Choroid plexus epithelial cell (primary cell): ENCODE data around the gene FBXL16.

ENCODE experiments used
- DNase-seq: peaks from one replicate; pipeline ENCODE4 v3.0.0-alpha.2; 2010; ENCODE audit warnings: low read depth
- H3K4me3 ChIP-seq: 2 replicates; pipeline ENCODE4 v1.5.1; 2011; ENCODE audit warnings: low read depth, mild to moderate bottlenecking, control low read depth, low read length, moderate library complexity
- TF ChIP-seq, protein P1 (sequence below): conservative IDR thresholded peaks from 2 replicates; pipeline ENCODE4 v1.5.1; 2011; ENCODE audit warnings: low read depth, mild to moderate bottlenecking, control low read depth, inconsistent platforms, low read length, moderate library complexity

FBXL16 gene

DNA sequence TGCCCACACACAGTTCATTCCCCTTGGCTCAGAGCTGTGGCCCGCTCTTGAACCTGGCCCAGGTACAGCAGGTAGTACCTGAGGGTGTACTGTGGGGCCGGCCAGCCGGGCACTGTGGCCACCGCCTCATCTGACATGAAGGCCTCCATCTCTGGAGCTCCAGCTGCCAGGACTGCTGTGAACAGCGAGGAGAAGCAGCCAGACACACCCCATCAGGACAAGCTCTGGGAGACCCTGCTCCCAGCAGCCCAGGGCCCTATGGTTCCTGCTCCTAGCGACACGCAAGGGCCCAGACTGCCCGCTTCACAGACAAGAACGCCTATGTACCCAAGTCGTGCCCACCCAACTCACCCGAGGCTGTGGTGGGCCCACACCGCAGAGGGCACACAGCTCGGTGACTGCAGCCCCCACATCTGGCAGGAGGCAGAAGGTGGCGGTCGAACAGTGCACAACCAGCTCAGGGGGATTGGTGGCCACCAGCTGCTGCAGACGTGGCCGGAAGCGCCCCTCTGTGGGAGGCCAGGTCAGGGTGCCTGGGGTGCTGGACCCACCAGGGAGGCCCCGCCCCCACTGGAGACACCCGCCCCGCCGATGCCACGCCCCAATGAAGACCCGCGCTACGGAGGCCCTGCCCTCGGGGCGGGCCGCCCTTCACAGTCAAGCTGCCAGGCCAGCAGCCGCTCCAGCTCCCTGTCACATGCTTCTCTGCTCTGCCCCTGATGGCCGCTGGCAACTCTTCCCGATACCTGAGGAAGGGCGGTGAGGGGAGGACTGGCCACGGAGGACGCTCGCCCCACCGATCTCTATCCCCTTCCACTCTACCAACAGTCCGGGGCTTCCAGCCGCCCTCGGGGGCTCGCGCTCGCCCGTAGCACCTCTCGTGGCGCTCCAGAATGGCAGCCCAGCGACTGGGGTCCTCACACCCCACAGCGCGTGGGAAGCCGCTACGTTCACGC is 26.5 kb downstream of the FBXL16 start:
- TF ChIP-seq, protein P1, sequence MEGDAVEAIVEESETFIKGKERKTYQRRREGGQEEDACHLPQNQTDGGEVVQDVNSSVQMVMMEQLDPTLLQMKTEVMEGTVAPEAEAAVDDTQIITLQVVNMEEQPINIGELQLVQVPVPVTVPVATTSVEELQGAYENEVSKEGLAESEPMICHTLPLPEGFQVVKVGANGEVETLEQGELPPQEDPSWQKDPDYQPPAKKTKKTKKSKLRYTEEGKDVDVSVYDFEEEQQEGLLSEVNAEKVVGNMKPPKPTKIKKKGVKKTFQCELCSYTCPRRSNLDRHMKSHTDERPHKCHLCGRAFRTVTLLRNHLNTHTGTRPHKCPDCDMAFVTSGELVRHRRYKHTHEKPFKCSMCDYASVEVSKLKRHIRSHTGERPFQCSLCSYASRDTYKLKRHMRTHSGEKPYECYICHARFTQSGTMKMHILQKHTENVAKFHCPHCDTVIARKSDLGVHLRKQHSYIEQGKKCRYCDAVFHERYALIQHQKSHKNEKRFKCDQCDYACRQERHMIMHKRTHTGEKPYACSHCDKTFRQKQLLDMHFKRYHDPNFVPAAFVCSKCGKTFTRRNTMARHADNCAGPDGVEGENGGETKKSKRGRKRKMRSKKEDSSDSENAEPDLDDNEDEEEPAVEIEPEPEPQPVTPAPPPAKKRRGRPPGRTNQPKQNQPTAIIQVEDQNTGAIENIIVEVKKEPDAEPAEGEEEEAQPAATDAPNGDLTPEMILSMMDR, result no peak
- DNase-seq, result peak; percentile 56
- peak overlapping the region; percentile 62 for H3K4me3 ChIP-seq

DNA sequence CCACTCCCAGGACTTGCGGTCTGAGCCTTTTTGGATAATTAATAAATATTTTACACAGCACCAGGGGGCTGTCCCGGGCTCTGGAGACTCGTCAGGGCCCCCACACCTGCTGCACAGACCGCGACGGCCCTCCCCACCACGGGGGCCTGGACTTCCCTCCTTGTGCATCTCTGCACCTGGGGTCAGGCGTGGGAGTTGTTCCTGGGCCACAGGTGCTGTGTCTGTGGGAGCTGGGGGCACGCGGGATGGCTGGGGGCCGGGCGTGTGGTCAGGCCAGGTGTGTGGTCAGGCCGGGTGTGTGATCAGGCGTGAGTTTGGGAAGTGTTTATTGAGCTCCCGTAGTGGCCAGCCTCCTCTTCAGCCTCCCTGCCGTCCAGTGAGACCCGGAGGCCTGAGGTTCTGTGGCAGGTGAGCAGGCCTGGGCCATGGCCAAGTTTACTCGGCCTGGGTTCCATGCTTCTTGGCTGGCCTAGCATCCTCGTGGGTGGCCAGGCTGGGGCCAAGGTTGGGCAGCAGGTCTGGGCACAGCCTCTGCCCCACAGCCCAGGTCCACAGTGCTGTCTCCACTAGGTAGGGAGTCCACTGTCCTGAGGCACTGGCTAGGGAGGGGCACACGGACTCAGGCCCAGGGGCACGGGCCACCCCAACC is 27.3 kb downstream of the FBXL16 start:
- no peak overlapping the region for H3K4me3 ChIP-seq
- DNase-seq, result no peak
- TF ChIP-seq, protein P1, result no peak

DNA sequence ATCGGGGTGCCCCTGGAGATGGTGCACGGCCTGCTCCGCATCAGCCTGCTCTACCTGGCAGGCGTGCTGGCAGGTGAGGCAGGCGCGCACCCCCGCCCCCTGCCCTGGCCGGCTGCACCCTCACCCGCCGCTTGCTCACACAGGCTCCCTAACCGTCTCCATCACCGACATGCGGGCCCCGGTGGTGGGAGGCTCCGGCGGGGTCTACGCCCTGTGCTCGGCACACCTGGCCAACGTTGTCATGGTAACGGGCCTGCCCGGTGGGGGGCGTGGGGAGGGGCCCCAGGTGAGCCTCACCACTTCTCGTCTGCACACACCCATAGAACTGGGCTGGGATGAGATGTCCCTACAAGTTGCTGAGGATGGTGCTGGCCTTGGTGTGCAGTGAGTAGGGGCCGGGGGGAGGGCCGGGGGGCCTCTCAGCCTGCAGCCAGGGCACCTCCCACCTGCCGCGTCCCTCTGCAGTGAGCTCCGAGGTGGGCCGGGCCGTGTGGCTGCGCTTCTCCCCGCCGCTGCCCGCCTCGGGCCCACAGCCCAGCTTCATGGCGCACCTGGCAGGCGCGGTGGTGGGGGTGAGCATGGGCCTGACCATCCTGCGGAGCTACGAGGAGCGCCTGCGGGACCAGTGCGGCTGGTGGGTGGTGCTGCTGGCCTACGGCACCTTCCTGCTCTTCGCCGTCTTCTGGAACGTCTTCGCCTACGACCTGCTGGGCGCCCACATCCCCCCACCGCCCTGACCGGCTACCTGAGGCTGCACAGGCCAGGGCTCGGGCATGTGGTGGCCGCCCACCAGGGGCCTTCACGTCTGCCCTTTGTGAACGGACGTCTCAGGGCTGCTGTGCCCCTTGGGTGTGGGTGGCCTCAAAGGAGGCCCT is 28.0 kb downstream of the FBXL16 start:
- no peak overlapping the region for H3K4me3 ChIP-seq
- TF ChIP-seq, protein P1, result no peak
- no peak for DNase-seq

- no peak for DNase-seq
- no peak overlapping the region for H3K4me3 ChIP-seq
Measured at GRCh38 chr16:676913-677312, 28.7 kb downstream of the FBXL16 start.

GRCh38 chr16:676565-676902 is 29.1 kb downstream of the FBXL16 start:
- no peak for DNase-seq
- H3K4me3 ChIP-seq, result no peak overlapping the region
- TF ChIP-seq, protein P1, result no peak

More at GRCh38 chr16:676913-677312, 28.7 kb downstream of the FBXL16 start:
- TF ChIP-seq, protein P1, result no peak

DNA sequence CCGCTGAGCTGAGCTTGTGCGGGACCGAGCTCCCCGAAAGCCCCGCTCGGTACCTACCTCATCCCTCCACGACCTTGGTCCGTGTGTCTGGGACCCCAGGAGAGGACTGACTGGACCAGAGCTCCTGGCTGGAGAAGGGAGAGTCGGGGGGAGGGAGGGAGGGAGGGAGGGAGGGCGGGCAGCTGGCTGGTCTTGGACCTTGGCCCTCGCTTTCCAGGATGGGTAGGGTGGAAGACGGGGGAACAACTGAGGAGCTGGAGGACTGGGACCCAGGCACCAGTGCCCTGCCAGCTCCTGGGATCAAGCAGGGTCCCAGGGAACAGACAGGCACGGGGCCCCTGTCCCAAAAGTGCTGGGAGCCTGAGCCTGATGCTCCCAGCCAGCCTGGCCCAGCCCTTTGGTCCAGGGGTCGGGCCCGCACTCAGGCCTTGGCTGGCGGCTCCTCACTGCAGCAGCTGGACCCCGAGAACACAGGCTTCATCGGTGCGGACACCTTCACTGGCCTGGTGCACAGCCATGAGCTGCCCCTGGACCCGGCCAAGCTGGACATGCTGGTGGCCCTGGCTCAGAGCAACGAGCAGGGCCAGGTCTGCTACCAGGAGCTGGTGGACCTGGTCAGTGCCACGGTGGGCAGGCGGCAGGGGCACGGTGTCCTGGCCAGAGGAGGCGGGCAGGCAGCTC is 29.6 kb downstream of the FBXL16 start:
- TF ChIP-seq, protein P1, result no peak
- no peak for DNase-seq
- H3K4me3 ChIP-seq, result peak overlapping the region; percentile 51
